K562 (cell line): Measurements from ENCODE around the gene TMEM184C. TPM values are rescaled to one million over a fixed set of nuclear protein-coding genes. Genes with fewer than 3 reads are reported as not detected.

ENCODE experiments used
- ARHGAP35 ChIP-seq: fragments of 450-650 bp; IDR thresholded peaks from 2 replicates; pipeline ENCODE4 v1.6.1; 2018; ENCODE audit not compliant: partially characterized antibody
- ARID1B ChIP-seq: fragments of 450-650 bp; IDR thresholded peaks from 2 replicates; pipeline ENCODE4 v1.6.1; 2016; ENCODE audit warnings: antibody characterized with exemption, mild to moderate bottlenecking, inconsistent platforms
- CBFB ChIP-seq: sonication (generic); formaldehyde crosslinking; IDR thresholded peaks from 2 replicates; pipeline ENCODE4 v1.4.0; 2020; ENCODE audit warnings: mild to moderate bottlenecking, missing genetic modification reagents
- CCNT2 ChIP-seq: IDR thresholded peaks from 2 replicates; pipeline ENCODE4 v1.6.1; 2011; ENCODE audit warnings: borderline replicate concordance, low read depth, mild to moderate bottlenecking, moderate library complexity, mixed read lengths, low read length; ENCODE audit not compliant: insufficient read length; ENCODE audit errors: extremely low read depth
- CHD1 ChIP-seq: fragments of 200-600 bp; sonication (generic); IDR thresholded peaks from one replicate; pipeline ENCODE4 v1.6.1; 2012; ENCODE audit warnings: mild to moderate bottlenecking, moderate library complexity, low read length, inconsistent platforms
- GATAD2A ChIP-seq: fragments of 450-650 bp; IDR thresholded peaks from 2 replicates; pipeline ENCODE4 v1.6.1; 2017
- GTF2E2 ChIP-seq: fragments of 200-800 bp; sonication (Bioruptor generic); IDR thresholded peaks from 2 replicates; pipeline ENCODE4 v1.6.1; 2016; ENCODE audit warnings: missing genetic modification characterization, missing compliant biosample characterization
- POLR2A ChIP-seq: fragments of 450-650 bp; conservative IDR thresholded peaks from 2 replicates; pipeline ENCODE4 v1.6.1; 2016
- POLR2H ChIP-seq: IDR thresholded peaks from 2 replicates; pipeline ENCODE4 v1.6.1; 2016; ENCODE audit warnings: missing genetic modification characterization, low read depth, mild to moderate bottlenecking, control low read depth, missing compliant biosample characterization, moderate library complexity
- RBM14 ChIP-seq: fragments of 200-400 bp; formaldehyde crosslinking; IDR thresholded peaks from 2 replicates; pipeline ENCODE4 v1.6.1; 2018; ENCODE audit warnings: low read depth, mild to moderate bottlenecking, low read length, moderate library complexity, borderline replicate concordance; ENCODE audit not compliant: insufficient read depth
- TAF9B ChIP-seq: fragments of 450-650 bp; IDR thresholded peaks from 2 replicates; pipeline ENCODE4 v1.6.1; 2018; ENCODE audit warnings: mild to moderate bottlenecking; ENCODE audit not compliant: partially characterized antibody
- TCFL5 ChIP-seq: fragments of 250-450 bp; sonication (Bioruptor Pico); conservative IDR thresholded peaks from 2 replicates; pipeline ENCODE4 v1.6.1; 2021; ENCODE audit warnings: mild to moderate bottlenecking, moderate library complexity, matching md5 sums
- TRIM25 ChIP-seq: fragments of 450-650 bp; IDR thresholded peaks from 2 replicates; pipeline ENCODE4 v1.7.0; 2016; ENCODE audit warnings: borderline replicate concordance
- ZBTB17 ChIP-seq: fragments of 450-650 bp; formaldehyde crosslinking; IDR thresholded peaks from 2 replicates; pipeline ENCODE4 v1.4.0; 2020; ENCODE audit warnings: mild to moderate bottlenecking
- ZBTB7A ChIP-seq: IDR thresholded peaks from 2 replicates; pipeline ENCODE4 v1.6.1; 2011; ENCODE audit warnings: low read depth, mild to moderate bottlenecking, low read length, moderate library complexity, borderline replicate concordance; ENCODE audit not compliant: control insufficient read depth
- ZKSCAN1 ChIP-seq: fragments of 150-350 bp; IDR thresholded peaks from 2 replicates; pipeline ENCODE4 v1.6.1; 2016; ENCODE audit warnings: low read depth, low read length
- ZNF408 ChIP-seq: fragments of 250-450 bp; sonication (Bioruptor Pico); IDR thresholded peaks from 2 replicates; pipeline ENCODE4 v1.4.0; 2020; ENCODE audit warnings: low read depth, mild to moderate bottlenecking, moderate library complexity
- ZNF592 ChIP-seq: fragments of 450-650 bp; IDR thresholded peaks from 2 replicates; pipeline ENCODE4 v1.6.1; 2017; ENCODE audit warnings: antibody characterized with exemption, mild to moderate bottlenecking
- ZNF75A ChIP-seq: fragments of 450-650 bp; formaldehyde crosslinking; IDR thresholded peaks from 2 replicates; pipeline ENCODE4 v1.4.0; 2020; ENCODE audit warnings: mild to moderate bottlenecking
- polyA plus RNA-seq, 8 experiments: library from polyadenylated mRNA; depleted of rRNA in 4 of 8; stranded (reverse) in 5 of 8; unstranded in 3 of 8; fragments of >200 nt; fragmentation: Nextera tagmentation in 2 of 8; fragmentation: Illumina TruSeq in 1 of 8; extraction: Ambion mirVana in 2 of 8; extraction: Trizol in 1 of 8; gene quantifications; 2 replicates each; pipeline versions ENCODE4 v1.2.1 to v1.2.3, GENCODE V29; 2011 to 2014; ENCODE audit warnings: inconsistent platforms in 1 of 8, missing spikeins in 1 of 8
- total RNA-seq, 7 experiments: library from RNA; depleted of rRNA in 6 of 7; stranded (reverse); fragments of >200 nt in 6 of 7; fragmentation: Illumina TruSeq in 2 of 7; extraction: Trizol in 2 of 7; gene quantifications; 2 replicates each; pipeline versions ENCODE4 v1.2.1 to v1.2.3, GENCODE V29; 2011 to 2021; ENCODE audit warnings: low replicate concordance in 1 of 7
- TF ChIP-seq, protein P1 (sequence below): fragments of 250-450 bp; sonication (Bioruptor Pico); IDR thresholded peaks from 2 replicates; pipeline ENCODE4 v1.9.0; 2021; ENCODE audit warnings: mild to moderate bottlenecking, inconsistent platforms

The TMEM184C gene
- total and polyA plus RNA-seq, 9 of the 15 experiments (the other 6 are each of a cell fraction or from before 2014, with no cell fraction given): 3.9 to 24.2 (median 18.2) TPM

DNA sequence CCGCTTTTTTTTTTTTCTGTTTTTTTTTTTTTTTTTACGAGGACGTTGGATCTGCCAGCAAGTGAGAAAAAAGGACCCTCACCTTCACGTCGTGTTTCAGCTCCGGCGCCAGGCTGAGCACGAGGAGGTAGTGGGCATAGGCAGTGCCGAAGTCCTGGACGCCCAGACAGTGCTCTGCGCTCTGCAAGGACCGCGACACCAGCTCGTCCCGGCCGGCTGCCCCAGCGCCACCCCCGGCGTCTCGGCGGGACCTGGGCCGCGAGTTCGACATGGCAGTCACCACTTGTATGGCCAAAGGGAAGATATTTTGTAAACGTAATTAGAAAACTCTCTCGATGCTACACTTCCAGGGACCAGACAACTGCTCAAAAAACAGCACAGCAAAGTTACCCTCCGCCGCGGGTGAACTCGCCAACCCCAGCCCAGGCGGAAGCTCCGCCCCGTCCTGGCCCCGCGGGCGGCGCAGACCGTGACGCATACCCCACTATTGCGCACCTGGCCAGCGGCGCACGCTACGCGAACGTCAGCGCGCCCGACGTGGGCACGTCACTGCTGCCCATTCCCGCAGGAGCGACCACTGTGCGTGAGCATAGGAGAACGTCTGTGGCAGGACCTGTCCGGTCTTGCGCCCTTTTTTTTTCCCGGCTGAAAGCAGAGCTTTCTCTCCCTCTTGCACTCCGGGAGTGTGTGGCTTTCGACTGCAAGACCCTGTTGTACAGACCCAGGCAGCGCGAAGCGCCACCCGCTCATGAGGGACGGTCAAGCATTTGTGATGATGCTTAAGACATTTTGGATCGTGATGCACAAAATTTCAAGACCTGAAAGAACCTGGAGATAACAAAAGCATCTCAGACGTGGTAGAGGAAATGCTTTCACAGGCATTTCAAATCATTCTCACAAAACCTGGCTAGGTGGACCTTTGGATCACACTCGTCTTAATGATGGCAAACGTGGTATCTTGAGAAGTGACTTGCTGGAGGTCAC lies 66.8 kb downstream of the TMEM184C start, which contains the start of gene PRMT9 (continued):
- TF ChIP-seq, protein P1, sequence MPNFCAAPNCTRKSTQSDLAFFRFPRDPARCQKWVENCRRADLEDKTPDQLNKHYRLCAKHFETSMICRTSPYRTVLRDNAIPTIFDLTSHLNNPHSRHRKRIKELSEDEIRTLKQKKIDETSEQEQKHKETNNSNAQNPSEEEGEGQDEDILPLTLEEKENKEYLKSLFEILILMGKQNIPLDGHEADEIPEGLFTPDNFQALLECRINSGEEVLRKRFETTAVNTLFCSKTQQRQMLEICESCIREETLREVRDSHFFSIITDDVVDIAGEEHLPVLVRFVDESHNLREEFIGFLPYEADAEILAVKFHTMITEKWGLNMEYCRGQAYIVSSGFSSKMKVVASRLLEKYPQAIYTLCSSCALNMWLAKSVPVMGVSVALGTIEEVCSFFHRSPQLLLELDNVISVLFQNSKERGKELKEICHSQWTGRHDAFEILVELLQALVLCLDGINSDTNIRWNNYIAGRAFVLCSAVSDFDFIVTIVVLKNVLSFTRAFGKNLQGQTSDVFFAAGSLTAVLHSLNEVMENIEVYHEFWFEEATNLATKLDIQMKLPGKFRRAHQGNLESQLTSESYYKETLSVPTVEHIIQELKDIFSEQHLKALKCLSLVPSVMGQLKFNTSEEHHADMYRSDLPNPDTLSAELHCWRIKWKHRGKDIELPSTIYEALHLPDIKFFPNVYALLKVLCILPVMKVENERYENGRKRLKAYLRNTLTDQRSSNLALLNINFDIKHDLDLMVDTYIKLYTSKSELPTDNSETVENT (CRISPR knock-in tag): 0 out of 2 replicates have a peak, but pooled peaks have one; percentile 27
- TF ChIP-seq GATAD2A: no peak
- no peak for TF ChIP-seq CBFB (CRISPR knock-in tag)
- TF ChIP-seq ARHGAP35: no peak
- no peak for TF ChIP-seq RBM14
- no peak for TF ChIP-seq ZNF408
- TF ChIP-seq POLR2A: peak; percentile 95
- TF ChIP-seq TAF9B: peak; percentile 56
- no peak for TF ChIP-seq TCFL5 (CRISPR knock-in tag)
- peak; percentile 46; the same call in 1 of the 2 replicates for TF ChIP-seq ZBTB7A
- TF ChIP-seq GTF2E2 (tag): no peak
- 0 out of 2 replicates have a peak, but pooled peaks have one; percentile 7 for TF ChIP-seq ARID1B
- TF ChIP-seq TRIM25: no peak
- peak; percentile 79 for TF ChIP-seq POLR2H (tag)
- peak; percentile 77 for TF ChIP-seq CCNT2
- no peak for TF ChIP-seq ZKSCAN1
- no peak for TF ChIP-seq ZNF592
- no peak for TF ChIP-seq ZNF75A (CRISPR knock-in tag)
- TF ChIP-seq ZBTB17 (CRISPR knock-in tag): no peak
- TF ChIP-seq CHD1: no peak
